Measurements from ENCODE around the gene SHTN1.

SHTN1 gene

GRCh38 chr10:116861796-116862195, 143.2 kb downstream of the SHTN1 start:
- TF ChIP-seq CEBPB (IDR thresholded peaks at IDR 0.05) (no peak), FOXM1 (IDR thresholded peaks at IDR 0.05; ENCODE audit: borderline replicate concordance, low read depth) (no peak), TCF12 (IDR thresholded peaks at IDR 0.05; ENCODE audit: low read depth) (no peak), TAF1 (IDR thresholded peaks at IDR 0.05; ENCODE audit: low read depth) (no peak), CREB1 (IDR thresholded peaks at IDR 0.05; ENCODE audit: low read depth) (no peak), YY1 (IDR thresholded peaks at IDR 0.05; ENCODE audit: low read depth) (no peak), USF1 (IDR thresholded peaks at IDR 0.05) (no peak), RAD21 (IDR thresholded peaks at IDR 0.05; ENCODE audit: low read depth) (no peak), TEAD4 (IDR thresholded peaks at IDR 0.05) (no peak), EP300 (IDR thresholded peaks at IDR 0.05; ENCODE audit: borderline replicate concordance) (no peak), EGR1 (IDR thresholded peaks at IDR 0.05) (no peak), ZBTB7A (IDR thresholded peaks at IDR 0.05; ENCODE audit: low read depth) (no peak), NFIC (IDR thresholded peaks at IDR 0.05) (no peak)
- TF ChIP-seq, protein P1, sequence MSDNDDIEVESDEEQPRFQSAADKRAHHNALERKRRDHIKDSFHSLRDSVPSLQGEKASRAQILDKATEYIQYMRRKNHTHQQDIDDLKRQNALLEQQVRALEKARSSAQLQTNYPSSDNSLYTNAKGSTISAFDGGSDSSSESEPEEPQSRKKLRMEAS (IDR thresholded peaks at IDR 0.05) = no peak
- TF ChIP-seq, protein P2, sequence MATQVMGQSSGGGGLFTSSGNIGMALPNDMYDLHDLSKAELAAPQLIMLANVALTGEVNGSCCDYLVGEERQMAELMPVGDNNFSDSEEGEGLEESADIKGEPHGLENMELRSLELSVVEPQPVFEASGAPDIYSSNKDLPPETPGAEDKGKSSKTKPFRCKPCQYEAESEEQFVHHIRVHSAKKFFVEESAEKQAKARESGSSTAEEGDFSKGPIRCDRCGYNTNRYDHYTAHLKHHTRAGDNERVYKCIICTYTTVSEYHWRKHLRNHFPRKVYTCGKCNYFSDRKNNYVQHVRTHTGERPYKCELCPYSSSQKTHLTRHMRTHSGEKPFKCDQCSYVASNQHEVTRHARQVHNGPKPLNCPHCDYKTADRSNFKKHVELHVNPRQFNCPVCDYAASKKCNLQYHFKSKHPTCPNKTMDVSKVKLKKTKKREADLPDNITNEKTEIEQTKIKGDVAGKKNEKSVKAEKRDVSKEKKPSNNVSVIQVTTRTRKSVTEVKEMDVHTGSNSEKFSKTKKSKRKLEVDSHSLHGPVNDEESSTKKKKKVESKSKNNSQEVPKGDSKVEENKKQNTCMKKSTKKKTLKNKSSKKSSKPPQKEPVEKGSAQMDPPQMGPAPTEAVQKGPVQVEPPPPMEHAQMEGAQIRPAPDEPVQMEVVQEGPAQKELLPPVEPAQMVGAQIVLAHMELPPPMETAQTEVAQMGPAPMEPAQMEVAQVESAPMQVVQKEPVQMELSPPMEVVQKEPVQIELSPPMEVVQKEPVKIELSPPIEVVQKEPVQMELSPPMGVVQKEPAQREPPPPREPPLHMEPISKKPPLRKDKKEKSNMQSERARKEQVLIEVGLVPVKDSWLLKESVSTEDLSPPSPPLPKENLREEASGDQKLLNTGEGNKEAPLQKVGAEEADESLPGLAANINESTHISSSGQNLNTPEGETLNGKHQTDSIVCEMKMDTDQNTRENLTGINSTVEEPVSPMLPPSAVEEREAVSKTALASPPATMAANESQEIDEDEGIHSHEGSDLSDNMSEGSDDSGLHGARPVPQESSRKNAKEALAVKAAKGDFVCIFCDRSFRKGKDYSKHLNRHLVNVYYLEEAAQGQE (IDR thresholded peaks at IDR 0.05; ENCODE audit: low read depth) = no peak

- TF ChIP-seq CEBPB (IDR thresholded peaks at IDR 0.05) (no peak), USF1 (IDR thresholded peaks at IDR 0.05) (no peak), NFIC (IDR thresholded peaks at IDR 0.05) (no peak), TAF1 (IDR thresholded peaks at IDR 0.05; ENCODE audit: low read depth) (no peak), EGR1 (IDR thresholded peaks at IDR 0.05) (no peak), TCF12 (IDR thresholded peaks at IDR 0.05; ENCODE audit: low read depth) (no peak), YY1 (IDR thresholded peaks at IDR 0.05; ENCODE audit: low read depth) (no peak), TEAD4 (IDR thresholded peaks at IDR 0.05) (no peak), ZBTB7A (IDR thresholded peaks at IDR 0.05; ENCODE audit: low read depth) (no peak), RAD21 (IDR thresholded peaks at IDR 0.05; ENCODE audit: low read depth) (no peak), CREB1 (IDR thresholded peaks at IDR 0.05; ENCODE audit: low read depth) (no peak), EP300 (IDR thresholded peaks at IDR 0.05; ENCODE audit: borderline replicate concordance) (no peak)
- TF ChIP-seq, protein P1 (IDR thresholded peaks at IDR 0.05) = no peak
Observed at GRCh38 chr10:116857156-116857555, 147.8 kb downstream of the SHTN1 start.

- no peak for TF ChIP-seq TAF1 (IDR thresholded peaks at IDR 0.05; ENCODE audit: low read depth)
- TF ChIP-seq YY1 (IDR thresholded peaks at IDR 0.05; ENCODE audit: low read depth) = no peak
- no peak for TF ChIP-seq TCF12 (IDR thresholded peaks at IDR 0.05; ENCODE audit: low read depth)
- no peak for TF ChIP-seq RAD21 (IDR thresholded peaks at IDR 0.05; ENCODE audit: low read depth)
- no peak for TF ChIP-seq TEAD4 (IDR thresholded peaks at IDR 0.05)
- no peak for TF ChIP-seq CREB1 (IDR thresholded peaks at IDR 0.05; ENCODE audit: low read depth)
- no peak for TF ChIP-seq EP300 (IDR thresholded peaks at IDR 0.05; ENCODE audit: borderline replicate concordance)
- TF ChIP-seq ZBTB7A (IDR thresholded peaks at IDR 0.05; ENCODE audit: low read depth) = no peak
- TF ChIP-seq, protein P1 (IDR thresholded peaks at IDR 0.05) = no peak
- no peak for TF ChIP-seq FOXM1 (IDR thresholded peaks at IDR 0.05; ENCODE audit: borderline replicate concordance, low read depth)
- no peak for TF ChIP-seq NFIC (IDR thresholded peaks at IDR 0.05)
- TF ChIP-seq CEBPB (IDR thresholded peaks at IDR 0.05) = no peak
- TF ChIP-seq EGR1 (IDR thresholded peaks at IDR 0.05) = no peak
- TF ChIP-seq USF1 (IDR thresholded peaks at IDR 0.05) = no peak
- TF ChIP-seq, protein P2 (IDR thresholded peaks at IDR 0.05; ENCODE audit: low read depth) = no peak
Observed at GRCh38 chr10:116853701-116854100, 151.3 kb downstream of the SHTN1 start.

- TF ChIP-seq NFIC (IDR thresholded peaks at IDR 0.05) (no peak), CEBPB (IDR thresholded peaks at IDR 0.05) (no peak), TEAD4 (IDR thresholded peaks at IDR 0.05) (no peak)
- TF ChIP-seq, protein P2 (IDR thresholded peaks at IDR 0.05; ENCODE audit: low read depth) = no peak
Observed at GRCh38 chr10:116853287-116853686, 151.7 kb downstream of the SHTN1 start.
